MV-4-11 (cell line): ENCODE data around the gene GNA14.
"Not testable (repeated sequence)": the region's sequence is repeated elsewhere in the genome, so short reads cannot be mapped to it uniquely, and the experiment has no call there.

Experiments
- DNase-seq: peaks from one replicate; lab custom pipeline; 2025; lab: John Stamatoyannopoulos, UW

GNA14 gene

GRCh38 chr9:77402286-77402685 lies 245.8 kb downstream of the GNA14 start:
- DNase-seq: no peak

GRCh38 chr9:77399964-77400363 lies 248.2 kb downstream of the GNA14 start:
- no peak for DNase-seq

GRCh38 chr9:77398581-77398980 lies 249.5 kb downstream of the GNA14 start:
- DNase-seq: not testable (repeated sequence)

GRCh38 chr9:77392328-77392727 lies 255.8 kb downstream of the GNA14 start:
- no peak for DNase-seq

GRCh38 chr9:77391834-77392233 lies 256.3 kb downstream of the GNA14 start:
- DNase-seq: no peak

- no peak for DNase-seq
Measured at GRCh38 chr9:77386187-77386586, 261.9 kb downstream of the GNA14 start.

GRCh38 chr9:77384406-77384805 lies 263.7 kb downstream of the GNA14 start:
- no peak for DNase-seq

GRCh38 chr9:77375956-77376532 lies 272.1 kb downstream of the GNA14 start:
- DNase-seq: no peak

- no peak for DNase-seq
Measured at GRCh38 chr9:77374266-77374665, 273.9 kb downstream of the GNA14 start.
